A549 (cell line): ENCODE results near the gene RGS13. TPM values are rescaled to one million over a fixed set of nuclear protein-coding genes. Genes with fewer than 3 reads are reported as not detected.

Source experiments
- ATAC-seq, 2 experiments: fragments of 200-7000 bp in 1 of 2; fragments of >200 bp in 1 of 2; cut with Nextera tagmentation in 1 of 2; cut with Tn5 transposase in 1 of 2; 3 replicates each; pipeline versions ENCODE4 v1.8.0 to v1.9.1; 2018 to 2020; ENCODE audit warnings: mild to moderate bottlenecking in 1 of 2, moderate library complexity in 1 of 2
- CTCF ChIA-PET: fragments of 300-600 bp; sonication (Branson Sonifier 250); formaldehyde crosslinking; extraction: SDS; loops from one replicate; lab custom pipeline; 2021; ENCODE audit warnings: antibody characterized with exemption, inconsistent platforms; lab: Yijun Ruan, JAX
- POLR2A ChIA-PET: fragments of 350-600 bp; formaldehyde crosslinking; extraction: SDS; loops from one replicate; lab custom pipeline; 2021; ENCODE audit warnings: antibody characterized with exemption, inconsistent platforms; lab: Yijun Ruan, JAX
- DNase-seq, 2 experiments: peaks; one replicate each; pipeline versions ENCODE4 v3.0.0 to v3.0.0-alpha.2; 2011 to 2016; ENCODE audit warnings: low read depth in 1 of 2, low spot score in 1 of 2
- FAIRE-seq: peaks from 2 replicates; lab custom pipeline; 2011; peaks lifted over from hg19 to GRCh38; lab: Jason Lieb, UNC
- H3K27ac ChIP-seq, 2 experiments: fragments of >200 bp; sonication (Bioruptor Twin); formaldehyde crosslinking; 3 replicates each; pipeline ENCODE4 v1.5.1; 2016 to 2017
- H3K4me1 ChIP-seq: fragments of >200 bp; sonication (Bioruptor Twin); formaldehyde crosslinking; 3 replicates; pipeline ENCODE4 v1.6.1; 2016
- H3K4me2 ChIP-seq: fragments of >200 bp; sonication (Bioruptor Twin); formaldehyde crosslinking; 3 replicates; pipeline ENCODE4 v1.6.1; 2016
- H3K4me3 ChIP-seq: fragments of >200 bp; sonication (Bioruptor Twin); formaldehyde crosslinking; 3 replicates; pipeline ENCODE4 v1.5.1; 2016
- H3K9me3 ChIP-seq: fragments of >200 bp; sonication (Bioruptor Twin); formaldehyde crosslinking; 3 replicates; pipeline ENCODE4 v1.6.1; 2016
- BHLHE40 ChIP-seq: IDR thresholded peaks from 2 replicates; pipeline ENCODE4 v1.6.1; 2012; ENCODE audit warnings: low read depth, low read length, inconsistent platforms
- CBX2 ChIP-seq: fragments of 200-600 bp; sonication (generic); IDR thresholded peaks from 2 replicates; pipeline ENCODE4 v1.6.1; 2016; ENCODE audit warnings: low read depth, mild to moderate bottlenecking, borderline replicate concordance
- ELK1 ChIP-seq: fragments of 150-350 bp; IDR thresholded peaks from 2 replicates; pipeline ENCODE4 v1.6.1; 2014; ENCODE audit warnings: low read depth, mild to moderate bottlenecking, low read length
- FOSB ChIP-seq: fragments of 250-450 bp; sonication (Bioruptor Pico); IDR thresholded peaks from 2 replicates; pipeline ENCODE4 v1.5.0; 2020; ENCODE audit warnings: mild to moderate bottlenecking, moderate library complexity
- FOSL2 ChIP-seq, 2 experiments: fragments of 450-650 bp in 1 of 2; fragments of >200 bp in 1 of 2; sonication (Bioruptor Twin) in 1 of 2; formaldehyde crosslinking; IDR thresholded peaks; 2 replicates each; pipeline versions ENCODE4 v1.5.0 to v1.6.1; 2016 to 2020; ENCODE audit warnings: mild to moderate bottlenecking in 1 of 2, moderate library complexity in 1 of 2
- FOXS1 ChIP-seq: fragments of 250-450 bp; sonication (Bioruptor Pico); IDR thresholded peaks from 2 replicates; pipeline ENCODE4 v1.5.0; 2020; ENCODE audit warnings: mild to moderate bottlenecking, moderate library complexity
- HMGXB4 ChIP-seq: fragments of 250-450 bp; sonication (Bioruptor Pico); IDR thresholded peaks from 2 replicates; pipeline ENCODE4 v1.5.0; 2021; ENCODE audit warnings: mild to moderate bottlenecking, moderate library complexity, borderline replicate concordance
- HOXB13 ChIP-seq: fragments of 250-450 bp; sonication (Bioruptor Pico); IDR thresholded peaks from 2 replicates; pipeline ENCODE4 v1.5.0; 2020; ENCODE audit warnings: low read depth, mild to moderate bottlenecking, moderate library complexity
- HOXB5 ChIP-seq: fragments of 250-450 bp; sonication (Bioruptor Pico); IDR thresholded peaks from 2 replicates; pipeline ENCODE4 v1.5.0; 2020; ENCODE audit warnings: mild to moderate bottlenecking, moderate library complexity
- MAFK ChIP-seq: fragments of 450-650 bp; IDR thresholded peaks from 2 replicates; pipeline ENCODE4 v1.6.1; 2014; ENCODE audit not compliant: partially characterized antibody
- NPAS2 ChIP-seq: fragments of 250-450 bp; sonication (Bioruptor Pico); IDR thresholded peaks from 2 replicates; pipeline ENCODE4 v1.8.0; 2022; ENCODE audit warnings: mild to moderate bottlenecking, moderate library complexity, borderline replicate concordance
- NR3C1 ChIP-seq: fragments of >200 bp; sonication (Bioruptor Twin); formaldehyde crosslinking; IDR thresholded peaks from 3 replicates; pipeline ENCODE4 v1.6.1; 2017
- PBX3 ChIP-seq: IDR thresholded peaks from 2 replicates; pipeline ENCODE4 v1.6.1; 2012
- POLR2A ChIP-seq: IDR thresholded peaks from 2 replicates; pipeline ENCODE4 v1.6.1; 2012; ENCODE audit warnings: mild to moderate bottlenecking, low read length
- RCOR1 ChIP-seq: fragments of 150-350 bp; IDR thresholded peaks from 2 replicates; pipeline ENCODE4 v1.6.1; 2014; ENCODE audit warnings: antibody characterized with exemption, low read length, low read depth
- RNF2 ChIP-seq: fragments of 200-600 bp; sonication (generic); IDR thresholded peaks from 2 replicates; pipeline ENCODE4 v1.6.1; 2016; ENCODE audit warnings: low read depth, mild to moderate bottlenecking, antibody characterized with exemption, moderate library complexity, borderline replicate concordance
- SREBF2 ChIP-seq: fragments of 450-650 bp; IDR thresholded peaks from 2 replicates; pipeline ENCODE4 v1.6.1; 2014; ENCODE audit warnings: mild to moderate bottlenecking, moderate library complexity
- TP53 ChIP-seq: fragments of 250-450 bp; sonication (Bioruptor Pico); IDR thresholded peaks from 2 replicates; pipeline ENCODE4 v1.5.0; 2021; ENCODE audit warnings: mild to moderate bottlenecking, moderate library complexity
- ZC3H11A ChIP-seq: fragments of 450-650 bp; IDR thresholded peaks from 2 replicates; pipeline ENCODE4 v1.6.1; 2014; ENCODE audit warnings: antibody characterized with exemption, mild to moderate bottlenecking
- ZFP36 ChIP-seq: fragments of 450-650 bp; IDR thresholded peaks from 2 replicates; pipeline ENCODE4 v1.6.1; 2014; ENCODE audit warnings: borderline replicate concordance; ENCODE audit not compliant: partially characterized antibody
- ZSCAN20 ChIP-seq: fragments of 250-450 bp; sonication (Bioruptor Pico); IDR thresholded peaks from 2 replicates; pipeline ENCODE4 v1.8.0; 2022; ENCODE audit warnings: mild to moderate bottlenecking, moderate library complexity
- WGBS: methylation state at CpG from one replicate; pipeline ENCODE4 v1.1.6; 2017; ENCODE audit errors: missing lambda C conversion rate; 5-methylcytosine and 5-hydroxymethylcytosine counted together
- polyA plus RNA-seq, 4 experiments: library from polyadenylated mRNA; depleted of rRNA in 3 of 4; stranded (reverse); fragments of >200 nt; fragmentation: RNase III in 1 of 4; extraction: RNeasy Plus Mini Kit Qiagen cat#74134 plus additional on column Dnase treatment in 1 of 4; gene quantifications; 2 replicates in 3 of 4; 3 replicates in 1 of 4; pipeline ENCODE4 v1.2.3, GENCODE V29; 2011 to 2017

RGS13 gene
- polyA plus RNA-seq, 2 of the 4 experiments (the other 2 are of a cell fraction), result not detected

- no peaks in the 10 kb centered on the region for H3K9me3 ChIP-seq
- TF ChIP-seq CBX2 (no peak), FOSB (CRISPR knock-in tag) (no peak), ELK1 (no peak), SREBF2 (no peak), RNF2 (no peak), NR3C1 (no peak), ZSCAN20 (no peak), MAFK (no peak), FOSL2 (IDR thresholded peaks at IDR 0.05) (no peak), FOSL2 (CRISPR knock-in tag; IDR thresholded peaks at IDR 0.05) (no peak), BHLHE40 (no peak), HOXB13 (CRISPR knock-in tag) (no peak), POLR2A (no peak), NPAS2 (CRISPR knock-in tag) (no peak), HMGXB4 (CRISPR knock-in tag) (no peak), ZC3H11A (no peak), TP53 (no peak)
- H3K4me2 ChIP-seq, result no peak overlapping the region
- no peaks in the 10 kb centered on the region for H3K4me1 ChIP-seq
- ATAC-seq (no peak), DNase-seq (no peak), FAIRE-seq (no peak)
- ChIA-PET CTCF (interaction anchor here (0.8 to 1.3 kb wide), 2 partner anchors 17 to 30 kb away, joined by 3 to 4 read pairs; no protein-coding TSS in a partner anchor), POLR2A (no interaction called here)
- WGBS, result 86% methylated on average over 5 of the region's 5 CpGs
- no peak overlapping the region for H3K27ac ChIP-seq
- H3K4me3 ChIP-seq, result no peak overlapping the region
Measured at GRCh38 chr1:192627901-192628300, 8.0 kb upstream of the RGS13 start.

GRCh38 chr1:192628396-192629057, 7.4 kb upstream of the RGS13 start:
- Histone ChIP-seq H3K27ac (no peak overlapping the region), H3K4me2 (no peak overlapping the region), H3K4me3 (no peak overlapping the region), H3K9me3 (no peaks in the 10 kb centered on the region), H3K4me1 (no peaks in the 10 kb centered on the region)
- ChIA-PET POLR2A (no interaction called here), CTCF (interaction anchor here (0.8 to 1.3 kb wide), 2 partner anchors 18 to 29 kb away, joined by 3 to 4 read pairs; no protein-coding TSS in a partner anchor)
- TF ChIP-seq RCOR1 (no peak), PBX3 (no peak), HOXB5 (CRISPR knock-in tag) (no peak), ZFP36 (no peak), SREBF2 (no peak), RNF2 (no peak), FOSL2 (IDR thresholded peaks at IDR 0.05) (no peak), FOSL2 (CRISPR knock-in tag; IDR thresholded peaks at IDR 0.05) (no peak), HOXB13 (CRISPR knock-in tag) (no peak), FOXS1 (CRISPR knock-in tag) (no peak), ZSCAN20 (no peak)
- 90% methylated on average over 1 of the region's 1 CpG for WGBS
- FAIRE-seq (no peak), DNase-seq (no peak), ATAC-seq (no peak)
